Measurements from ENCODE around the gene SOHLH1.

GRCh38 chr9:135689011-135689410 is 10.3 kb downstream of the SOHLH1 start:
- no peak for TF ChIP-seq ZNF274 (CRISPR knock-in tag; IDR thresholded peaks at IDR 0.05)
- TF ChIP-seq CTCF (CRISPR knock-in tag; IDR thresholded peaks at IDR 0.05), result no peak
- TF ChIP-seq SPEN (CRISPR knock-in tag; IDR thresholded peaks at IDR 0.05; ENCODE audit: low read depth), result no peak
- no peak for TF ChIP-seq ZBTB40 (IDR thresholded peaks at IDR 0.05)
- TF ChIP-seq ZBTB40 (CRISPR knock-in tag; IDR thresholded peaks at IDR 0.05), result no peak
- no peak for TF ChIP-seq PHF8 (CRISPR knock-in tag; IDR thresholded peaks at IDR 0.05)
- no peak for TF ChIP-seq ZNF562 (CRISPR knock-in tag; IDR thresholded peaks at IDR 0.05; ENCODE audit: borderline replicate concordance)
- no peak for TF ChIP-seq ATAD3A (CRISPR knock-in tag; IDR thresholded peaks at IDR 0.05)
- no peak for TF ChIP-seq THRA (CRISPR knock-in tag; IDR thresholded peaks at IDR 0.05; ENCODE audit: borderline replicate concordance)
- no peak for TF ChIP-seq BHLHE40 (IDR thresholded peaks at IDR 0.05; ENCODE audit: low read length)

All from HepG2 (cell line).